H9 (cell line): ENCODE measurements around the gene NDRG4. TPM values are rescaled to one million over a fixed set of nuclear protein-coding genes. Genes with fewer than 3 reads are reported as not detected.

Experiments
- DNase-seq: peaks from one replicate; pipeline ENCODE4 v3.0.0-alpha.2; 2017
- H2AFZ ChIP-seq: one replicate; pipeline ENCODE4 v1.6.1; 2013; ENCODE audit warnings: mild to moderate bottlenecking, low read length, control low read depth, moderate library complexity
- H2AK5ac ChIP-seq: 2 replicates; pipeline ENCODE4 v1.6.1; 2013; ENCODE audit warnings: low read length, control low read depth, mixed read lengths; ENCODE audit not compliant: insufficient read length
- H2BK120ac ChIP-seq: one replicate; pipeline ENCODE4 v1.6.1; 2013; ENCODE audit warnings: low read depth, mild to moderate bottlenecking, low read length, control low read depth, inconsistent platforms; ENCODE audit not compliant: poor library complexity, severe bottlenecking
- H2BK12ac ChIP-seq: 2 replicates; pipeline ENCODE4 v1.6.1; 2013; ENCODE audit warnings: low read length, control low read depth, mixed read lengths, low read depth; ENCODE audit not compliant: insufficient read length
- H2BK15ac ChIP-seq: 2 replicates; pipeline ENCODE4 v1.6.1; 2013; ENCODE audit warnings: low read depth, low read length, control low read depth
- H2BK20ac ChIP-seq: one replicate; pipeline ENCODE4 v1.6.1; 2013; ENCODE audit warnings: low read depth, mild to moderate bottlenecking, low read length, control low read depth, inconsistent platforms; ENCODE audit not compliant: poor library complexity, severe bottlenecking
- H2BK5ac ChIP-seq: 2 replicates; pipeline ENCODE4 v1.6.1; 2013; ENCODE audit warnings: low read length, control low read depth, mixed read lengths; ENCODE audit not compliant: insufficient read length
- H3K14ac ChIP-seq: 2 replicates; pipeline ENCODE4 v1.6.1; 2013; ENCODE audit warnings: low read length, control low read depth; ENCODE audit not compliant: insufficient read depth
- H3K18ac ChIP-seq: 2 replicates; pipeline ENCODE4 v1.6.1; 2013; ENCODE audit warnings: low read depth, mild to moderate bottlenecking, mixed read lengths, low read length, control low read depth; ENCODE audit not compliant: insufficient read length
- H3K23ac ChIP-seq: 2 replicates; pipeline ENCODE4 v1.6.1; 2013; ENCODE audit warnings: low read length, control low read depth, mixed read lengths, low read depth; ENCODE audit not compliant: insufficient read length
- H3K23me2 ChIP-seq: 2 replicates; pipeline ENCODE4 v1.6.1; 2013; ENCODE audit warnings: low read depth, mild to moderate bottlenecking, mixed read lengths, low read length, control low read depth; ENCODE audit not compliant: insufficient read length, poor library complexity, severe bottlenecking
- H3K27ac ChIP-seq: 2 replicates; pipeline ENCODE4 v1.5.1; 2013; ENCODE audit warnings: low read length, control low read depth, mixed read lengths, low read depth; ENCODE audit not compliant: insufficient read length
- H3K27me3 ChIP-seq: 2 replicates; pipeline ENCODE4 v1.6.1; 2013; ENCODE audit warnings: low read length, control low read depth, inconsistent platforms; ENCODE audit not compliant: insufficient read depth
- H3K4ac ChIP-seq: 2 replicates; pipeline ENCODE4 v1.6.1; 2013; ENCODE audit warnings: low read depth, mild to moderate bottlenecking, control low read depth, inconsistent platforms, low read length, moderate library complexity
- H3K4me1 ChIP-seq: 2 replicates; pipeline ENCODE4 v1.6.1; 2013; ENCODE audit warnings: low read length, control low read depth, inconsistent platforms; ENCODE audit not compliant: insufficient read depth
- H3K4me2 ChIP-seq: 2 replicates; pipeline ENCODE4 v1.6.1; 2013; ENCODE audit warnings: low read length, control low read depth, mixed read lengths; ENCODE audit not compliant: insufficient read length, insufficient read depth
- H3K56ac ChIP-seq: 2 replicates; pipeline ENCODE4 v1.6.1; 2013; ENCODE audit warnings: low read depth, mild to moderate bottlenecking, mixed read lengths, low read length, control low read depth; ENCODE audit not compliant: insufficient read length
- H3K79me1 ChIP-seq: 2 replicates; pipeline ENCODE4 v1.6.1; 2013; ENCODE audit warnings: low read depth, mild to moderate bottlenecking, moderate library complexity, low read length, control low read depth, inconsistent platforms; ENCODE audit not compliant: insufficient read depth, poor library complexity, severe bottlenecking
- H3K79me2 ChIP-seq: 2 replicates; pipeline ENCODE4 v1.6.1; 2013; ENCODE audit warnings: low read length, control low read depth, inconsistent platforms; ENCODE audit not compliant: insufficient read depth
- H3K9ac ChIP-seq: 2 replicates; pipeline ENCODE4 v1.6.1; 2013; ENCODE audit warnings: low read length, control low read depth, mixed read lengths; ENCODE audit not compliant: insufficient read length; ENCODE audit errors: extremely low read depth
- H3K9me3 ChIP-seq: one replicate; pipeline ENCODE4 v1.6.1; 2013; ENCODE audit warnings: low read depth, low read length, inconsistent platforms; ENCODE audit not compliant: control insufficient read depth
- H3T11ph ChIP-seq: one replicate; pipeline ENCODE4 v1.6.1; 2013; ENCODE audit warnings: mild to moderate bottlenecking, low read length, control low read depth, inconsistent platforms
- H4K20me1 ChIP-seq: one replicate; pipeline ENCODE4 v1.6.1; 2013; ENCODE audit not compliant: control insufficient read depth, insufficient read length, insufficient read depth
- H4K5ac ChIP-seq: 2 replicates; pipeline ENCODE4 v1.6.1; 2013; ENCODE audit warnings: low read depth, mild to moderate bottlenecking, mixed read lengths, low read length, control low read depth; ENCODE audit not compliant: insufficient read length
- H4K8ac ChIP-seq: replicated peaks from 2 replicates; pipeline ENCODE4 v1.6.1; 2013; ENCODE audit warnings: low read length, control low read depth, mixed read lengths, low read depth; ENCODE audit not compliant: insufficient read length
- H4K91ac ChIP-seq: 2 replicates; pipeline ENCODE4 v1.6.1; 2013; ENCODE audit warnings: low read depth, mild to moderate bottlenecking, moderate library complexity, mixed read lengths, low read length, control low read depth; ENCODE audit not compliant: insufficient read length
- H3K27ac Mint-ChIP-seq, 3 experiments: 2 replicates in 2 of 3; 3 replicates in 1 of 3; pipeline ENCODE4 v1.8.0; 2020 to 2021; ENCODE audit warnings: mixed read lengths in 3 of 3, mild to moderate bottlenecking in 1 of 3, moderate library complexity in 1 of 3
- H3K27me3 Mint-ChIP-seq: 2 replicates; pipeline ENCODE4 v1.8.0; 2021; ENCODE audit warnings: low read depth, mild to moderate bottlenecking, moderate library complexity, mixed read lengths
- H3K36me3 Mint-ChIP-seq, 3 experiments: 2 replicates in 2 of 3; 3 replicates in 1 of 3; pipeline ENCODE4 v1.8.0; 2020 to 2021; ENCODE audit warnings: low read depth in 3 of 3, mixed read lengths in 3 of 3; ENCODE audit not compliant: insufficient read depth in 1 of 3
- H3K4me1 Mint-ChIP-seq, 2 experiments: 2 replicates each; pipeline ENCODE4 v1.8.0; 2020; ENCODE audit warnings: mixed read lengths in 2 of 2
- H3K4me3 Mint-ChIP-seq, 2 experiments: 2 replicates in 1 of 2; 3 replicates in 1 of 2; pipeline ENCODE4 v1.8.0; 2020 to 2021; ENCODE audit warnings: mild to moderate bottlenecking in 2 of 2, mixed read lengths in 2 of 2, moderate library complexity in 1 of 2
- H3K9me3 Mint-ChIP-seq, 2 experiments: 2 replicates in 1 of 2; 3 replicates in 1 of 2; pipeline ENCODE4 v1.8.0; 2020; ENCODE audit warnings: mild to moderate bottlenecking in 2 of 2, mixed read lengths in 2 of 2, moderate library complexity in 1 of 2
- CTCF ChIP-seq: fragments of 200-600 bp; sonication (generic); conservative IDR thresholded peaks from 3 replicates; pipeline ENCODE4 v1.8.0; 2021; ENCODE audit warnings: antibody characterized with exemption, mild to moderate bottlenecking
- WGBS: extraction: QIAGEN DNeasy Blood & Tissue Kit; methylation state at CpG from one replicate; pipeline ENCODE4 v1.1.7; 2013; ENCODE audit warnings: missing lambda C conversion rate, low lambda C conversion rate, mixed read lengths; ENCODE audit not compliant: insufficient read length; ENCODE audit errors: extremely low coverage; 5-methylcytosine and 5-hydroxymethylcytosine counted together
- total RNA-seq: library from RNA; stranded (reverse); gene quantifications from 2 replicates; pipeline ENCODE4 v1.2.1, GENCODE V29; 2021

The NDRG4 gene
- total RNA-seq, 1 experiment from 2014 or later = 18.6 TPM

- H3K4ac ChIP-seq = no peak overlapping the region
- H3K9me3 ChIP-seq = no peaks in the 10 kb centered on the region
- no peaks in the 10 kb centered on the region for H3K79me1 ChIP-seq
- H3K4me1 ChIP-seq = no peaks in the 10 kb centered on the region
- peaks cover 22% of the 10 kb centered on the region; the same call in 1 of the 2 replicates for H3K27me3 ChIP-seq
- no peak overlapping the region for H2AFZ ChIP-seq
- Mint-ChIP-seq H3K4me1 (peaks cover 8 to 18% of the 10 kb centered on the region in 2 experiments), H3K9me3 (no peaks in the 10 kb centered on the region; a peak in 1 of 5 replicates), H3K4me3 (no peak overlapping the region), H3K27me3 (peaks cover 68% of the 10 kb centered on the region), H3K36me3 (no peaks in the 10 kb centered on the region), H3K27ac (no peak overlapping the region)
- no peak overlapping the region for H2AK5ac ChIP-seq
- H4K8ac ChIP-seq = no peak overlapping the region
- no peak overlapping the region for H2BK12ac ChIP-seq
- no peak overlapping the region for H3K4me2 ChIP-seq
- no peak overlapping the region for H3K9ac ChIP-seq
- no peak overlapping the region for H2BK15ac ChIP-seq
- no peak overlapping the region for H2BK5ac ChIP-seq
- no CpG with 5 or more reads among the region's 4 CpGs for WGBS
- no peak overlapping the region for H3K23ac ChIP-seq
- no peak for TF ChIP-seq CTCF
- no peak overlapping the region for H4K5ac ChIP-seq
- no peak overlapping the region for H4K91ac ChIP-seq
- peaks cover 21% of the 10 kb centered on the region for H3K23me2 ChIP-seq
- no peak overlapping the region for H3K18ac ChIP-seq
- H4K20me1 ChIP-seq = no peaks in the 10 kb centered on the region
- no peak overlapping the region for H3K14ac ChIP-seq
- no peak overlapping the region for H2BK120ac ChIP-seq
- no peak overlapping the region for H3T11ph ChIP-seq
- H2BK20ac ChIP-seq = no peak overlapping the region
- H3K79me2 ChIP-seq = no peaks in the 10 kb centered on the region
- DNase-seq = no peak
- no peak overlapping the region for H3K56ac ChIP-seq
- no peak overlapping the region for H3K27ac ChIP-seq
Measured at GRCh38 chr16:58460219-58460610, 39.7 kb upstream of the NDRG4 start.
